Activated T-helper 1 cell treated with anti-CD3 and anti-CD28 coated beads, Interleukin-2, amount 50 U/mL, for 16 hours (primary cell): ENCODE measurements around the gene METTL26.
"Not testable (repeated sequence)": the region's sequence is repeated elsewhere in the genome, so short reads cannot be mapped to it uniquely, and the experiment has no call there.

ENCODE experiments used
- DNase-seq, 2 donors: peaks; one replicate each; pipeline ENCODE4 v3.0.0-alpha.2; 2020; ENCODE audit warnings: low read depth in 1 of 2, low spot score in 1 of 2

Gene METTL26

GRCh38 chr16:598823-599739 lies 37.0 kb downstream of the METTL26 start:
- DNase-seq, result no peak

DNA sequence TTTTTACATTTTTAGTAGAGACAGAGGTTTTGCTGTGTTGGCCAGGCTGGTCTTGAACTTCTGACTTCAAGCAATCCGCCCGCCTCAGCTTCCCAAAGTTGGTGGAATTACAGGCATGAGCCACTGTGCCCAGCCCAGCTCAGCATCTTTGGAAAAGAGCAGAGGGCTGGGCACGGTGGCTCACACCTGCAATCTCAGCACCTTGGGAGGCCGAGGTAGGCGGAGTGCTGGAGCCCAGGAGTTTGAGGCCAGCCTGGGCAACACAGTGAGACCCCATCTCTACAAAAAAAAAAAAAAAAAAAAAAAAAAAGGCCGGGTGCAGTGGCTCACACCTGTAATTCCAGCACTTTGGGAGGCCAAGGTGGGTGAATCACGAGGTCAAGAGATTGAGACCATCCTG lies 38.5 kb downstream of the METTL26 start:
- not testable (repeated sequence) for DNase-seq

DNA sequence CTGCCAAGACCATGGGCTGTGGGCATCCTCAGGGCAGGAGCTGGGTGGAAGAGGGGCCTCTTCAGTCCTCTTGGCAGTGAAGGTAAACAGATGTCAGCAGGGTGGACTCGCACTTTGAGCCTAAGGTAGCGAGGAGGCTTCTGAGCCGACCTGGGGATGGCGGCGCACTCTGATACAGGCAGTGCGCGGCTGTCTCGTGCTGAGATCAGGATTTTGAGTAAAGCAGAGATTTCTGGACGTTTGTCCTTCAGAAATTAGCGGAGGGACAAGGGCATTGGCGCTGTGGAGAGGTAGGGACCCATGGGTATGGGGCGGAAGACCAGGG lies 39.4 kb downstream of the METTL26 start:
- DNase-seq, result no peak

DNA sequence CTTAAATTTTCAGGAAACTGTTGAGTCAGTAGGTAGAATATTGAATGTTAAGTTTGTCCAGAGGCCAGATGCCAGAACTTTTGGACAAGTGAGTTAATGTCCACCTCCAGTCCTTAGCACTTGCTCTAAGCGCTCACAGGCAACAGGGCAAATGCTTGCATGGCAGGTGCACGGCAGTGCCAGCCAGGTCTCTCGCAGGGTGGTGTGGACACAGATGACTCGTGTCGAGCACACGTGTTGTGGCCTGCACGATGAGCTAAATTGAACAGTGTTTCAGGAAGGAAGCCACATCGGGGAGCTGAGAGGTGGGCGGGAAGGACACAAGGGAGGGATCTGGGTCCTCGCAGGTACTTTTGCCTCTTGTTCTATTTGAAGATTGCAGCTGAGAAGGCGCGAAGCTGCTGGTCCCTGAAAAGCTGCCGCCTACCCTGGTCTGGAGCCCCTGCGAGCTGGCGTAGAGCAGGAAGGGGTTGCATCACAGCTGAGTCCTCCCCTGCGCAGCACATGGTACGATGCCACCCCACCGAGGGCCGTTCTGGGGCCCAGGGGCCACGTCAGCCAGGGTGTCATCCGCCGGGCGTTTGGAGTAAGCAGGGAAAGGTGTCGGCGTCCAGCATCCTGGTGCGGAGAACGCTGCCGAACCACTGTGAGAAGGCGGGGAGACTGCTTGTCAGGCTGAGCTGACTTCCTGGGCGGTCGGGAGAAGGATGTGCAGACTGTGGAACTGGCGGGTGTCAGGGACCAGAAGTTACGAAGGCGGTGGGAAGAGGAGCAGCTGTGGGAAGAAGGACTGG lies 40.0 kb downstream of the METTL26 start:
- DNase-seq, result no peak

GRCh38 chr16:595094-595528 lies 41.0 kb downstream of the METTL26 start:
- DNase-seq, result no peak

- DNase-seq, result no peak
Observed at GRCh38 chr16:593807-594206, 42.3 kb downstream of the METTL26 start.

GRCh38 chr16:593406-593805 lies 42.7 kb downstream of the METTL26 start:
- DNase-seq, result no peak

GRCh38 chr16:592518-593306 lies 43.4 kb downstream of the METTL26 start:
- no peak for DNase-seq

DNA sequence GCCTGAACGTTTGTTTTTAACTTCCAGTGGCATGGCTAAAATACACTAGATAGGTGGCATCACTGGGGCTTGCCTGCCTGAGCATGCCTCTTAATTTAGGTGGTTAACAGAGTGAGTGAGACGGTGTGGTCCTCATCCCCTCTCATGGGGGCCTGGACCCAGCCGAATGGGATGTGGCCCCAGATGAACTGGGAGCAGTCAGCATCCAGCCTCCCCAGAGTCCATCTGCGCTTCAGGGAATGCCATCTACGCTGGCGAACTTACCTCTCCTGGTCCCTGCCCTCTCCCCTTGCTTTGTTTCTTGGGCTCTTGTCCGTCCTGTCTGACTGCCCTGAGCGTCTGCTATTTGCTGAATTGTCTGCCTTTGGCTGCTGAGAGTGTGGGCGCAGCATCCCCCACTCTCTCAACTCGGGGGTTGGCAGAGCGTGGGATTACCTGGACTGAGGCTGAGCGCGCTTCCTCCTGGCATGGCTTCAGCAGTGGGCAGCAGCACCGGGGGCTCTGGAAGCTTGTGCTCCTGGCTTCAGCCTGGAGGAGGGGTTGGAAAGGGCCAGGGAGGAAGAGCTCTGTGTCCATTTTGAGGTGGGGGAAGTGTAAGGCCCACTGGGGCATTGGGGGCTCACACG lies 44.1 kb downstream of the METTL26 start:
- no peak for DNase-seq

DNA sequence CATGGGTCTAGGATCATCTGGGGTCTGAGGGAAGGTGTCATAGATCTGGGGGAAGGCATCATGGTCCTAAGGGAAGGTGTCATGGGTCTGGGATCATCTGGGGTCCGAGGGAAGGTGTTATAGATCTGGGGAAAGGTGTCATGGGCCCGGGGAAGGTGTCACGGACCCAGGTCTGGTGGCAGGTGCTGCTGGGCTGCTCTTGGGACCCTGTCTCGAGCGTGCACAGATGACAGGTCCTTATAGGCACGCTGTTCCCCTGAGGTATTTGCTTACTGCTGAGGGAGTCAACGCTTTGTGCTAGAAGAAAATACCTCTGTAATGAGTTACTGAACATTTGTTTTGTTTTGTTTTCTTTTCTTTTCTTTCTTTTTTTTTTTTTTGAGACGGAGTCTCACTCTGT lies 44.9 kb downstream of the METTL26 start:
- DNase-seq, result no peak

- DNase-seq, result no peak
Observed at GRCh38 chr16:590815-591200, 45.3 kb downstream of the METTL26 start.

- no peak for DNase-seq
Observed at GRCh38 chr16:590188-590814, 45.8 kb downstream of the METTL26 start.

DNA sequence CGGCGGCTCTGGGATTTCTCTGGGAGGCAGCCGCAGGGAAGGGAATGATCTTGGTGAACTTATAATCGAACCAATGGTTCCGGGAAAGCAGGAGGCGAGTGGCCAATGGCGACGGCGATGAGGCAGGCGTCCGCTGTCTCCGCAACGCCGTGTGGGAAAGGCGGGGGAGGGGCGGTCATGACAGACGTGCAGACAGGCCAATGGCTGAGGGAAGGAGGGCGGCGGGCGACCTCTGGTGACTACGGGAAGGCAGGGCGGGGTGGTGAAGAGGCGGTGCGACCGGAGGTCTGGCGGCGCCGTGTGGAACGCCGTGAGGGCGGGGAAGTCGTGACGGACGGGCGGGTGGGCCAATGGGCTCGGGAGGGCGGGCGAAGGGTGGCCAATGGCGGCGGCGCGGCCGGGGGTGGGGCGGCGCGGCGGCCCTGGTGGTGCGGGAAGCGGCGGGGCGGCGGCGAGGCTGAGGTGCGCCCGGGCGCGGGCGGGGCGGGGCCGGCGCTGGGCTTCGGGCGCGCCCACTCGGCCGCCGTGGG lies 46.4 kb downstream of the METTL26 start, which contains the start of gene RAB40C:
Gene RAB40C, plus strand, starts transcription at position 409 of the 530 bp plus-strand sequence. CDS start 226 bp downstream, outside the sequence.
- DNase-seq, result peak; percentile 98 to 99

DNA sequence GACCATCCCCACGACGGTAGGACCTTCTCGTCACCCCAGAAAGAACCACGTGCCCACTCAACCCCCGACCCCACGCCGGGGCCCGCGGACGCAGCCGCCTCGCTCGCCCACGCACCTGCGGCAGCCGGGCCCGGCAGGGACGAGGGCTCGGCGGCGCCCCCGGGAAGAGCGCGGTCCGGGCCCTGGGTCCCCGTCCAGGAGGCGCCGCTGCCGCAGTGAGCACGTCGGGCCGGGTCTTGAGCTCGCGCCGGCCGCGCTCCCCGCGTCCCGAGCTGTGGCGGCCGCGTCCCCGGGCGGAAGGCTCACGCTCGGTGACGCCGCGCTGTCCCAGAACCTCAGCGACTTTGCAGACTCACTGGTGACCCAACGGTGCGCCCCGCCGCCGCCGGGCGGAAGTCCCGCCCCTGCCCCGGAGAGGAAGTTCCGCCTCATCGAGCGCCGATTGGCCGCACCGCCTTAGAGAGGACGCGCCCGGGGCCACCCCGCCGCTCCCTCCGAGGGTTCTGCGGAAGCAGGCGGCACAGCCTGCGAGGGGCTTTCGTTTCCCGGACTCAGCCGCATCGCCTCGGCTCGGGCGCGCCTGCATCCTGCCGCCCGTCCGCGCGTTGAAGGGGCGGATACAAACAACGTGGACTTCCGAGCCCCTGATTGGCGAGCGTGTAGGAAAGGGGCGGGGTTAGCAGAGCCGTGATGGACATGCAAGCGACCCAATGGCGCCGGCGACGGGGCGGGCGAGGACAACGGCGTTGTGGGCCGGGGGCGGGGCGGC lies 47.0 kb downstream of the METTL26 start:
- peak; percentile 95 to 97 for DNase-seq

DNA sequence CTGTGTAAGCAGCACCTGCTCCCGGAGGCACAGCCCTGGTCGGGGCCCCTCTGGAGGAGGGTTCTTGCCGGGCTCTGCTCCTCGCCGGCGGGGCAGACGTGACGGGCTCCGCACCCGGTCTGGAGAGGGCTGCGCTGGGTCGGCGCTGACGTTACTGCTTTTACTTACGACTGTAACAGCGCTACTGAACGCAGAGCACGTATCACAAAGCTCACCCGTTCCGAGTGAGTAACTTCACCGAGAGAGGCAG lies 47.5 kb downstream of the METTL26 start:
- DNase-seq, result peak; percentile 36 to 53

DNA sequence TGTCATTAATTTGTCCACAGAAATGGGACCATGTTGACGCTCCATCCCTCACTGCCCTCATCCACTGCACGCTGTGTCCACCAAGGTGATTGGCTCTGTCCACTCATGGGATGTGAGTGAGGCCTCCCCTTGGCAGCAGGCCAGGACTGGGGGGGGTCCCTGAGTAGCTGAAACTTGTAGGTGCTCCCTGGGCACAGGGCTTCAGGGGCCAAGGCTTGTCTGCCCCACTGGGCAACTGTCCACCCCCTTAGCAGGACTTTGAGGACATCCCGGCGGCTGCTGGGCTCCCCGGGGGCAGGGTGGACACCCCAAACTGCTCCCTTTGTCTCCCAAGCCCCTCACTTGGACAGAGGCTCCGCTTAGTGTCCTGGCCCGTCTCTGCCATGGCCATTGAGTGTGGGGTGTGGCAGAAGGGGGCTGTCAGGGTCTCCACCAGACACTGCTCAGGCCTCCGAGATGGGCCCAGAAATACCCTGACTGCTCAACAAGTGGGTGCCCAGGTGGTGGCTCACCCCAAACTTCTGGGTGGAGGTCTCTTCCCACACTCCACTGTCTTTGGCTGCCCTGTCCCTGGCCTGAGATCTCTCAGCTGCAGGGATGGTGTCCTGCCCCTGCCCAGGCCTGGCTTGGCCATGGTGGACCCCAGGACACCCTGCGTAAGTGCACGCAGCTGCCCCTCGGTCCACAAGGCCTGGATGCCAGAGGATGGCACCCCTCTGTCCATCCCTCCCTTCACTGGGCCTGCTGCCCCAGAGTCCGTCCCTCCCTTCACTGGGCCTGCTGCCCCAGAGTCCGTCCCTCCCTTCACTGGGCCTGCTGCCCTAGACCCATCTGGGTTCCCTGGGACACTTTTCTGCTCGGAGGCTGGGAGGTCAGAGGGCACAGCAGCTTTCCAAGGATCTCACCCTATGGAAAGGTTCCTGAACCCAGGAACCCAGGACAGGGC lies 49.2 kb downstream of the METTL26 start:
- DNase-seq, result no peak

DNA sequence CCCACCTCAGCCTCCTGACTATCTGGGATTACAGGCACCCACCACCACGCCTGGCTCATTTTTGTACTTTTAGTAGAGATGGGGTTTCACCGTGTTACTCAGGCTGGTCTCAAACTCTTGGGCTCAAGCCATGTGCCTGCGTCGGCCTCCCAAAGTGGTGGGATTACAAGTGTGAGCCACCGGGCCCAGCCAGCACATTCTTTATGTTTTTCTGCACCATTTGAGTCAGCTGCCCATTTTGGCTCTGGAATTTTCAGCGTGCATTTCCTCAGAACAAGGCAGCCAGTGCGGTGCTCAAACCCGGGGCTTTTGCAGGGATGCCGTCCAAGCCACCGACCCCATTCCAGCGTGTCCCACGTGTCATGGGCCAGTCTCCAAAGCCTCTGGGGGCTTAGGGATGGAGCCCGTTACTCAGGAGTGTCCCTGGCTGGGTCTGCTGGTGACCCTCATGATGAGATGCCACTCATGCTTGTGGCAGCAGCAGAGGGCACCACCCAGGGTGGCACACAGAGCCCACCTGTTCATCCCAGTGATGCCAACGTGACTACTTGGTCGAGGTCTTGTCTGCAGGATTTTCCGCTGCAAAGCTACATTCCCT lies 50.0 kb downstream of the METTL26 start:
- no peak for DNase-seq

- DNase-seq, result no peak
Observed at GRCh38 chr16:585351-585750, 50.8 kb downstream of the METTL26 start.
